Endothelial cell of hepatic sinusoid (primary cell): ENCODE data around the gene LIN54.
"Not testable (repeated sequence)": the region's sequence is repeated elsewhere in the genome, so short reads cannot be mapped to it uniquely, and the experiment has no call there.

Experiments used
- in situ Hi-C: cut with HindIII; loops from 2 replicates; pipeline ENCODE4 v1.10.0; 2017; ENCODE audit warnings: low sequenced_read_pairs

The LIN54 gene

GRCh38 chr4:82951196-82951595 lies 59.4 kb downstream of the LIN54 start:
- in situ Hi-C loops = no loop called here

DNA sequence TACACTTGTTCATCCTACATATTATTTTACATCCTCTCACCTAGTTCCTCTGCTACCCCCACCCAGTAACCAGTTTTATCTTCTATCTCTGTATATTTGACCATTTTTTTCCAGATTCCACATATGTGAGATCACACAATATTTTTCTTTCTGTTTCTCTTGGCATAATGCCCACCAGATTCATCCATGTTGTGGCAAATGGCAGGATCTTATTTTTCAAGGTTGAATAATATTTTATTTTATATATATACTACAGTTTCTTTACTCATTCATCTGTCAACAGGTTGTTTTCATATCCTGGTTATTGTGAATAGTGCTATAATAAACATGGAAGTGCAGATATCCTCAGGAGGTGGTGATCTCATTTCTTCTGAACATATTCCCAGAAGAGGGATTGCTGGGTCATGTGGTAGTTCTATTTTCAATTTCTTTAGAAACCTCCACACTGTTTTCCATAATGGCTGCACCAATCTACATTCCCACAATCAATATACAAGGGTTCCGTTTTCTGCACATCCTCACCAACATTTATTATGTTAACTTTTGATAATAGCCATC lies 61.9 kb downstream of the LIN54 start:
- in situ Hi-C loops = no loop called here

GRCh38 chr4:82947498-82947897 lies 63.1 kb downstream of the LIN54 start:
- in situ Hi-C loops = no loop called here

DNA sequence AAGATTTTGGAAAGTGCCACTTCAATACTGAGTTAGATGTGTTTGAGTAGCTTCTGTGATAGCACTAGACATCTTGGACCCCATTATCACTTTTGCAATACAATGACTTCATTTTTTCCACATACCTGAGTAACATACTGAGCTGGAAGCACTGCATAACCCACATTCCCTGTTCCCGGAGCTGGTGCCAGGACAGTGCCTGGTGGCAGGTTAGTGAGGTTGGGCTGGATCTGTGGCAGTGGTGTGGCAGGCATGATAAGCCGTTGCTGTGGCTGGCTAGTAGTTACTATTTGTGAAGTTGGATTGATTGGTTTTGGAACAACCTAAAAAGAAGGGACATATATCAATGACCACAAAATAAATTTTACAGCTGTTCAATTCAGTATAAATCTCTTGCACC lies 71.2 kb downstream of the LIN54 start:
- in situ Hi-C loops = loop anchor here (5.0 kb wide), 1 partner anchor 33 kb away; no protein-coding TSS in a partner anchor

- in situ Hi-C loops = no loop called here
These were observed 76.2 kb downstream of the LIN54 start for GRCh38 chr4:82934441-82934840.

DNA sequence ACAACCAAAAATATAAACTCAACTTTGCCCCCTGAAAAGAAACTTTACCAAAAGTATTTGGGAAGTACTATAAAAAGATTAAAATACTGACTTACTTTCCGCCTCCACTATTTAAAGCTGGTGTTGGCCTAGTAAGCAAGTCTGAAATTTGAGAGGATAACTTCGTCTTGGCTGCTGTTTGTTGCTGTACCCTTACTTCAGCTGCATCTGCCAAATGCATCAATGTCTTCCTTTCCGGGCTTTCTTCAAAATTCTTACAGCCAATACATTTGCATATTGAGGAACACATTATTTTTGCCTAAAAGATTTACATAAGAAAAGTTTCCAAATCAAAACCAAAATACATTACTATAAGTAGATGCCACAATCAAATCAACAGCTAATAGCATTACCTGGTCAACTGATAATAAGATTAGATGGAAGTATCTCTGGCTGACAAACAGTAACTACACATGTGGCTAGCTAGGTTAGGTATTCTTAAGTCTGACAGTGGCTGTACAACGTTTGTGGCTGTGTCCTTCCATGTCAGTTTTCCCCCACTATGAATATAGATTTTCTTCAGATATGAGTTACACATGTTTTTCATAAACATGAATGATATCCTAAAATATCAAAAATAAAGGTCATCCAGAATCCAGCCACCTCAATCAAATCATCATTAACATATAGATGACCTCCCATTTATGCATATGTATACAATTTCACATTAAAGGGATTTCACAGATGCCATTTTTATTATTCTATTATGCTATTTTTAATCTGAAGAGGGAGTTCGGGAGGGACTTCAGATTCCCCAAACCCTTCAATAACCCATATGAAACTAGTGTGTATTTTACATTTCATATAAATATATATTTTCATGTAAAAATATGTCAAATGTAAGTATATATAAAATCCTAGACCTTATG lies 79.5 kb downstream of the LIN54 start:
- in situ Hi-C loops = no loop called here

DNA sequence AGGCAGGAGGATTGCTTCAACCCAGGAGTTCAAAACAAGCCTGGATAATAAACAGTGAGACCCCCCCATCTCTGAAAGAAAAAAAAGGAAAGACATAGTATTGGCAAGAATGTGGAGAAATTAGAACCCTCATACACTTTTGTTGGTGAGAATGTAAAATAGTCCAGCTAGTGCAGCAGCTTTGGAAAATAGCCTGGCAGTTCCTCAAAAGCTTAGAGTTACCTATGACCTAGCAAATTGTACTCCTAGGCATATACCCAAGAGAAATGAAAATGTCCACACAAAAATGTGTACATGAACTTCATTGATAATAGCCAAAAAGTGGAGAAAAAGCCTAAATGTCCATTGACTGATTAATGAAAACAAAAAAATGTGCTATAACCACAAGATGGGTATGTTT lies 88.8 kb downstream of the LIN54 start:
- in situ Hi-C loops = no loop called here

- in situ Hi-C loops = no loop called here
These were observed 91.2 kb downstream of the LIN54 start for GRCh38 chr4:82919386-82919785.

DNA sequence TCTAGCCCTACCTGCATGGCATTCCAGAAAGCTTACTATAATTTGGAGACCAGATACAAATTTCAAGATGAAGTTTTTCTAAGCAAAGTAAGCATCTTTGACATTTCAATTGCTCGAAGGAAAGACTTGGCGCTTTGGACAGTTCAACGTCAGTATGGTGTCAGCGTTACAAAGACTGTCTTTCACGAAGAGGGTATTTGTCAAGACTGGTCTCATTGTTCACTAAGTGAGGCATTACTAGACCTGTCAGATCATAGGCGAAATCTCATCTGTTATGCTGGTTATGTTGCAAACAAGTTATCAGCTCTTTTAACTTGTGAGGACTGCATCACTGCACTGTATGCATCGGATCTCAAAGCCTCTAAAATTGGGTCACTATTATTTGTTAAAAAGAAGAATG lies 92.5 kb downstream of the LIN54 start:
- in situ Hi-C loops = no loop called here

DNA sequence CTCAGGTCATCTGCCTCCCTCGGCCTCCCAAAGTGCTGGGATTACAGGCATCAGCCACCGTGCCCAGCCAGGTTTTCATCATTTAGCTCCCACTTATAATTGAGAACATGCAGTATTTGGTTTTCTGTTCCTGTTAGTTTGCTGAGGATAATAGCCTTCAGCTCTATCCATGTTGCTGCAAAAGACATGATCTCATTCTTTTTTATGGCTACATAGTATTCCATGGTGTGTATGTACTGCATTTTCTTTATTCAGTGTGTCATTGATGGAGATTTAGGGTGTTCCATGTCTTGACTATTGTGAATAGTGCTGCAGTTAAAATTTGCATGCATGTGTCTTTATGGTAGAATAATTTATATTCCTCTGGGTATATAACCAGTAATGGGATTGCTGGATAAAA lies 96.7 kb downstream of the LIN54 start:
- in situ Hi-C loops = not testable (repeated sequence)

- in situ Hi-C loops = no loop called here
These were observed 97.3 kb downstream of the LIN54 start for GRCh38 chr4:82913305-82913704.

GRCh38 chr4:82909326-82909725 lies 101.3 kb downstream of the LIN54 start:
- in situ Hi-C loops = no loop called here

- in situ Hi-C loops = no loop called here
These were observed 104.2 kb downstream of the LIN54 start for GRCh38 chr4:82906469-82906868.

DNA sequence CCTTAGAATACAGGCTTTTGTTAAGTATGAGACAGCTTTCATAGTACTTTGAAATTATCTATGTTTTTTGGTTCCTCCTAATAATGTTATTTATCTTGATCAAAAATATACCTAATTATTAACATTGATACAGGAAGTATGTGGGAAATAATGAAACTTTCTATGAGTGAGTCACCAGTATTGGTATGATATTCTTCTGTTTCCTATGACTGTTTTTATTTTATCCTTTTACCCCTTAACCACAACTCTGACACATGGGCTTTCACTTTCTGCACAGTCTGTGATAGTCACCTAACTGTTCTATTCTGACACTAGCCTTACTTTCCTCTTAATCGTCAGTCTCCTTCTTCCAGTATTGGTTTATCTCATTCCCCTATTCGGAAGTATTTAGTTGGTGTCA lies 105.4 kb downstream of the LIN54 start:
- in situ Hi-C loops = no loop called here

DNA sequence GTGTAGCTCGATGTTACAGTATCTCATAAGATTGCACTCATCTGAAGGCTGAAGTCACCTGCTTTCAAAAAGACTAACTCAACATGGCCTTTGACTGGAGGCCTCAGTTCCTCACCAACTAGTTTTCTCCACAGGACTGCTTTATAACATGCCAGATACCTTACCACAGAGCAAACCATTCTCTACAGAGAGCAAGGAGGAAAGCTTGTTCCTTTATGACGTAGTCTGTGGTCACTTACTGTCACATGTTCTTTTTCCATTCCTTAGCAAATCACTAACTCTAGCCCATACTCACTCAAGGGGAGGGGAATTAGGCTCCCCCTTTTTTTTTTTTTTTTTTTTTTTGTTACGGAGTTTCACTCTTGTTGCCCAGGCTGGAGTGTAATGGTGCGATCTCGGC lies 106.9 kb downstream of the LIN54 start:
- in situ Hi-C loops = no loop called here

DNA sequence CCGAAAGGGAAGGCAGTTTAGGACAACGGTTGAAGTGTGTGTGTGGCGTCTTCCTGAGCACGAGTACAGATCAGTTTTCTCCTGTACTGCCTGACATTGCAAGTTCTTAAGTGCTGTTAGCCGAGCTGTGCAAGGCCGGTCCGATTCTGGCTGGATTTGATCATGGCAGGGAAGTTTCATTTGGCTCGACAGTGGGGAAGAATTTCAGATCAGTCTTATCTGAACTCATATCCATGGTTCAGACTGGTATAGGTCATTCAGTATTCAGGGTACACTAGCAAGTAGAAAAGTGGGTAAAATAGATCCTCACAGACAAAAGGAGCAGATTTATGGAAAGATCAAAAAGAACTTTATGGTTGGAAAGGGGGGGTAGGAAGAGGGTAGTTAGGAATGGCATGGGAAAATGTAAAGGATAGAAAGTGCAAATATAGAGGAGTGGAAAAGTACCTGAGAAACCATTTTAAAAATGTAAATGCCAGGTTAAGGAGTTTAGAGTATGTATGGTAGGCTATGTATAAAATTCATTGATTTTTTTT lies 109.4 kb downstream of the LIN54 start:
- in situ Hi-C loops = no loop called here

DNA sequence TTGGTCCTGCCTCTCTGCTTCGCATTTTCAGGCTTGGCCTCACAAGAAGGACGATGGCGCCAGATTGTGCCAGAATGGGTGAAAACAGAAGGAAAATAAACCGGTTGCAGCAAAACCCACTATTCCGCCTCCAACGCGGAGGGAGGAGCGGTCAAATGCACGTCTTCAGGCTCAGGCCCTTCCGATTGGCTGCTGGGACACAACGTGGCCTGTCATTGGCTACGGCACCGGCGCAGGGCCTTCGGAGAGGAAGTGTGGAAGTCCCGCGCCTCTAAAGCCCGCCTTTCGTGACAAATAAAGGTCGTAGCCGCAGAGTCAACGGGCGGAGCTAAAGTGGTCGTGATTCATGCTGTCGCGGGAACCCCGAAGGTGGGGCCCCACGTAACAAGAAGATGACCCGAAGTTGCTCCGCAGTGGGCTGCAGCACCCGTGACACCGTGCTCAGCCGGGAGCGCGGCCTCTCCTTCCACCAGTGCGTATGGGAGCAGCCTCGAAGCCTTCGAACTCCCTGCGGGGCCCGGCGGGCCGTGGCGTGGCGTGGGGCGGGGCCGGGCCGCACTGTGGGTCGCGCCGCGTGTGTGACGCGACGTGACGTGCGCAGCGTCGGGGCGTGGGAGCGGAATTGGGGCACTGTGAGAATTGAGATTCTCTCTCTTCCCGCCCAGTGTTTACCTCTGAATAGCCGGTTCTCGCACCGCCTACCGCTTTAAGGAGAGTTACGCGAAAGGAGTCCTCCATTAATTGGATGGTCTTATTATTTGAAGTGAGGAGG lies 110.0 kb downstream of the LIN54 start, which contains the start of gene THAP9:
Gene THAP9 (plus strand): TSS at position 325 of the 772 bp plus-strand sequence. CDS start 68 bp downstream, at position 393.
- in situ Hi-C loops = no loop called here

DNA sequence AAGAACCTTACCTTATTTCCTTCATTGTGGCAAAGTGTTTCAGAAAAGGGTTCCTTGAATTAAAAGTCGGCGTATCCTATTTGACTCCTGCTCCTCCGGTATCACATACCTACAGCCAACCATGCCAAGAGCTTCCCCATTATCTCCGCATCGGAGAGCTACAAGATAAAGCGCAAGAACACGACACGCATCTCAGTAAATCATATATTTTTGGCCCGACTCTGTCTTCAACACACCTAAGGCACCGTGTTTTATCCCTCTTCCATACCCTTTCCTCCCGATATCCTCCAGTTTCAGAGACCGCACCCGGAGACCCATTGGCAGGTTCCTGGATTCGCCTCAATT lies 110.6 kb downstream of the LIN54 start:
- in situ Hi-C loops = no loop called here

GRCh38 chr4:82899374-82900065 lies 111.1 kb downstream of the LIN54 start:
- in situ Hi-C loops = no loop called here

DNA sequence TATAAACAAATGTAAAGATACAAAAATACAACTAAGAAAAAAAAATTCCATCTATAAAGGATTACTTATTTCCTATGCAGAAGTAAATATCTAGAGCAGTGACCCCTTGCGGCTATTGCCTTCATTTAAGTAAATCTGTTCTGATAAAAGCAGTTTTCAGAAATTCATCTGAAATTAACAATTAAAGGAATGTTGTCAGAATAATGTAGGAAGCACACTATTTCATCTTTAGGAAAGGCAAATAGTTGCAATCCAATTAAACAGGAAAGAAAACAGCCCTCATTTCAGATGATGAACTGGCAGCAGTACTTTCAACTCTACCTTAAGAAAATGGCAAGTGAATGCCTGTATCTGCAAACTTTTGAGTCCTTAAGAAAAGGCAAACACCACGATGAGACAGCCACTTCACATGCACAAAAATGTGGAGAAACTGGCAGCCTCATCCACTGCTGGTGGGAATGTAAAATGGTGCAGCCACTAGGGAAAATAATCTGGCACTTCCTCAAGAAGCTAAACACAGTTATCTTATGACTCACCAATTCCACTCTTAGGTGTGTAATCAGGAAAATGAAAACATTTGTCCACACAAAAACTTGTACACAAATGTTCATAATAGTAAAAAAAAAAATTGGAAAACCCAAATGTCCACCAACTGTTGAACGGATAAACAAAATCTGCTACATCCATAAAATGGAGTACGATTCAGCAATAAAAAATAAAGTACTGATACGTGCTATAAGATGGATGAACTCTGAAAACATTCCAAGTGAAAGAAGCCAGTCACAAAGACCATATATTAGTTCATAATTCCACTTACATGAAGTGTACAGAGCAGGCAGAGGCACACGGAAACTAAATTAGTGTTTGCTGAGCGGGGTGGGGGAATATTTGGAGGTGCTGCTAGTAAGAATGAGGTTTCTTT lies 112.0 kb downstream of the LIN54 start:
- in situ Hi-C loops = no loop called here
